Measurements from ENCODE around the gene SLC22A23. TPM values are rescaled to one million over a fixed set of nuclear protein-coding genes. Genes with fewer than 3 reads are reported as not detected.
A peak's percentile ranks its signal among the peaks of the same experiment; 100 is the strongest.

The SLC22A23 gene
- total and polyA plus RNA-seq, 2 experiments from 2014 or later, result 6.1 to 38.3 TPM

DNA sequence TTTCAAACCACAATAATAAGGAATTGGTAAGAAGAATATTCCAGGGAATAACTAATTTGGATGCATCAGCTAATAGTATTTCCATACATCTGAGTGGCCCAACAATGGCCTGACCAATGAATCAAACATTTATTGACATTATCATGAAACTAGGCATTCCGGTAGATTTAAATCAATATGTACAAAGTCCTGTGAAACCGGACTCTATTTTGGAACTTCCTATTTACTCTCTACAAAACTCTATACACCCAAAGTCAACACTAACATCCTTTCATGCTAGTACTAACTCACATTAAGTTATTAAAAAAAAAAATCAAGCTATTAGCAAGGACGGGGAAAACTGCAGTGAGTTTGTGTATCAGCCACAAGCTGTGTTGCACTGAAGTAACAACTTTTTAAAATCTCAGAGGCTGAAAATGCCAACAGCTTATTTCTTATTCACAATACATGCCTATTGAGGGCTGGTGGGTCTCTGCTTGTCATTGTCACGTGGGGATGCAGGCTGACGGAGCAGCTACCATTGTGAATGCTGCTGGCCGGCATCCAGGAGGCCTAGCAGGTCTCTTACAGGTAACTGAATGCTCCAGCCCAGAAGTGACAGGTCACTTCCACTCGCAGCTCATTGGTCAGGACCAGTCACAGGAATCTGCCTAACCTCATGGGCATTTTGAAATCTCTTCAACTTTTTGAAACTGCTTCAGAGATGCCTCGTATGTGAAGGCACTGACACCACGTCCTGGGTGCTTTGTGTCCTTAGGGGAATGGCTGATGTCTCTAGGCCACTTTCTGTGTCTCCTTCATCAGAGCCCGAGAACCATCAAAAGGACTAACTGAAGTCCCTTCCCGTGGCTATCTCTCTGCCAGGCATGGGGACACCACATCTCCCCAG is 76.3 kb downstream of the SLC22A23 start:
- Histone ChIP-seq H3K9me2 (ENCODE audit: insufficient read depth) (no peaks in the 10 kb centered on the region), H3F3A (replicated peaks; ENCODE audit: low read depth) (no peaks in the 10 kb centered on the region), H4K20me1 (replicated peaks; ENCODE audit: insufficient read depth) (peaks cover 14% of the 10 kb centered on the region), H3K79me2 (replicated peaks; ENCODE audit: insufficient read depth) (peaks cover 69% of the 10 kb centered on the region), H2AFZ (no peak overlapping the region), H3K27ac (ENCODE audit: low read depth) (no peak overlapping the region), H3K4me3 (no peak overlapping the region), H3K4me1 (ENCODE audit: insufficient read depth) (peaks cover 21% of the 10 kb centered on the region; the same call in 1 of the 2 replicates), H3K4me2 (no peak overlapping the region), H3K36me3 (ENCODE audit: insufficient read depth) (no peaks in the 10 kb centered on the region), H3K27me3 (ENCODE audit: insufficient read depth) (no peaks in the 10 kb centered on the region)
- DNase-seq (ENCODE audit: low spot score), result no peak
- ATAC-seq, result peak; percentile 23; the same call in 1 of the 3 replicates
- H3K9me3 Mint-ChIP-seq, result no peaks in the 10 kb centered on the region
- H3K36me3 Mint-ChIP-seq (ENCODE audit: low read depth), result no peaks in the 10 kb centered on the region; the same call in 1 of the 3 replicates
- H3K4me3 Mint-ChIP-seq, result no peak overlapping the region
- H3K4me1 Mint-ChIP-seq, result peaks cover 61% of the 10 kb centered on the region
- H3K27ac Mint-ChIP-seq, result no peak overlapping the region
- peaks cover 7% of the 10 kb centered on the region for H3K27me3 Mint-ChIP-seq (ENCODE audit: insufficient read depth, low read depth, poor library complexity)
- TF ChIP-seq CREB1 (CRISPR knock-in tag; IDR thresholded peaks at IDR 0.05; ENCODE audit: low read depth) (no peak), JUNB (IDR thresholded peaks at IDR 0.05; ENCODE audit: unreplicated experiment) (no peak), ZNF114 (CRISPR knock-in tag; IDR thresholded peaks at IDR 0.05) (no peak), NANOG (IDR thresholded peaks at IDR 0.05; ENCODE audit: borderline replicate concordance) (no peak), EZH2phosphoT487 (IDR thresholded peaks at IDR 0.05; ENCODE audit: unreplicated experiment) (no peak), STAT1 (IDR thresholded peaks at IDR 0.05; ENCODE audit: unreplicated experiment) (no peak), POLR2AphosphoS5 (IDR thresholded peaks at IDR 0.05; ENCODE audit: low read depth) (no peak), EZH2 (IDR thresholded peaks at IDR 0.05; ENCODE audit: low read depth, unreplicated experiment) (no peak), ZNF331 (CRISPR knock-in tag; IDR thresholded peaks at IDR 0.05; ENCODE audit: low read depth) (no peak)
- TF ChIP-seq, protein P1, sequence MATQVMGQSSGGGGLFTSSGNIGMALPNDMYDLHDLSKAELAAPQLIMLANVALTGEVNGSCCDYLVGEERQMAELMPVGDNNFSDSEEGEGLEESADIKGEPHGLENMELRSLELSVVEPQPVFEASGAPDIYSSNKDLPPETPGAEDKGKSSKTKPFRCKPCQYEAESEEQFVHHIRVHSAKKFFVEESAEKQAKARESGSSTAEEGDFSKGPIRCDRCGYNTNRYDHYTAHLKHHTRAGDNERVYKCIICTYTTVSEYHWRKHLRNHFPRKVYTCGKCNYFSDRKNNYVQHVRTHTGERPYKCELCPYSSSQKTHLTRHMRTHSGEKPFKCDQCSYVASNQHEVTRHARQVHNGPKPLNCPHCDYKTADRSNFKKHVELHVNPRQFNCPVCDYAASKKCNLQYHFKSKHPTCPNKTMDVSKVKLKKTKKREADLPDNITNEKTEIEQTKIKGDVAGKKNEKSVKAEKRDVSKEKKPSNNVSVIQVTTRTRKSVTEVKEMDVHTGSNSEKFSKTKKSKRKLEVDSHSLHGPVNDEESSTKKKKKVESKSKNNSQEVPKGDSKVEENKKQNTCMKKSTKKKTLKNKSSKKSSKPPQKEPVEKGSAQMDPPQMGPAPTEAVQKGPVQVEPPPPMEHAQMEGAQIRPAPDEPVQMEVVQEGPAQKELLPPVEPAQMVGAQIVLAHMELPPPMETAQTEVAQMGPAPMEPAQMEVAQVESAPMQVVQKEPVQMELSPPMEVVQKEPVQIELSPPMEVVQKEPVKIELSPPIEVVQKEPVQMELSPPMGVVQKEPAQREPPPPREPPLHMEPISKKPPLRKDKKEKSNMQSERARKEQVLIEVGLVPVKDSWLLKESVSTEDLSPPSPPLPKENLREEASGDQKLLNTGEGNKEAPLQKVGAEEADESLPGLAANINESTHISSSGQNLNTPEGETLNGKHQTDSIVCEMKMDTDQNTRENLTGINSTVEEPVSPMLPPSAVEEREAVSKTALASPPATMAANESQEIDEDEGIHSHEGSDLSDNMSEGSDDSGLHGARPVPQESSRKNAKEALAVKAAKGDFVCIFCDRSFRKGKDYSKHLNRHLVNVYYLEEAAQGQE (IDR thresholded peaks at IDR 0.05; ENCODE audit: unreplicated experiment), result no peak
- TF ChIP-seq, protein P2, sequence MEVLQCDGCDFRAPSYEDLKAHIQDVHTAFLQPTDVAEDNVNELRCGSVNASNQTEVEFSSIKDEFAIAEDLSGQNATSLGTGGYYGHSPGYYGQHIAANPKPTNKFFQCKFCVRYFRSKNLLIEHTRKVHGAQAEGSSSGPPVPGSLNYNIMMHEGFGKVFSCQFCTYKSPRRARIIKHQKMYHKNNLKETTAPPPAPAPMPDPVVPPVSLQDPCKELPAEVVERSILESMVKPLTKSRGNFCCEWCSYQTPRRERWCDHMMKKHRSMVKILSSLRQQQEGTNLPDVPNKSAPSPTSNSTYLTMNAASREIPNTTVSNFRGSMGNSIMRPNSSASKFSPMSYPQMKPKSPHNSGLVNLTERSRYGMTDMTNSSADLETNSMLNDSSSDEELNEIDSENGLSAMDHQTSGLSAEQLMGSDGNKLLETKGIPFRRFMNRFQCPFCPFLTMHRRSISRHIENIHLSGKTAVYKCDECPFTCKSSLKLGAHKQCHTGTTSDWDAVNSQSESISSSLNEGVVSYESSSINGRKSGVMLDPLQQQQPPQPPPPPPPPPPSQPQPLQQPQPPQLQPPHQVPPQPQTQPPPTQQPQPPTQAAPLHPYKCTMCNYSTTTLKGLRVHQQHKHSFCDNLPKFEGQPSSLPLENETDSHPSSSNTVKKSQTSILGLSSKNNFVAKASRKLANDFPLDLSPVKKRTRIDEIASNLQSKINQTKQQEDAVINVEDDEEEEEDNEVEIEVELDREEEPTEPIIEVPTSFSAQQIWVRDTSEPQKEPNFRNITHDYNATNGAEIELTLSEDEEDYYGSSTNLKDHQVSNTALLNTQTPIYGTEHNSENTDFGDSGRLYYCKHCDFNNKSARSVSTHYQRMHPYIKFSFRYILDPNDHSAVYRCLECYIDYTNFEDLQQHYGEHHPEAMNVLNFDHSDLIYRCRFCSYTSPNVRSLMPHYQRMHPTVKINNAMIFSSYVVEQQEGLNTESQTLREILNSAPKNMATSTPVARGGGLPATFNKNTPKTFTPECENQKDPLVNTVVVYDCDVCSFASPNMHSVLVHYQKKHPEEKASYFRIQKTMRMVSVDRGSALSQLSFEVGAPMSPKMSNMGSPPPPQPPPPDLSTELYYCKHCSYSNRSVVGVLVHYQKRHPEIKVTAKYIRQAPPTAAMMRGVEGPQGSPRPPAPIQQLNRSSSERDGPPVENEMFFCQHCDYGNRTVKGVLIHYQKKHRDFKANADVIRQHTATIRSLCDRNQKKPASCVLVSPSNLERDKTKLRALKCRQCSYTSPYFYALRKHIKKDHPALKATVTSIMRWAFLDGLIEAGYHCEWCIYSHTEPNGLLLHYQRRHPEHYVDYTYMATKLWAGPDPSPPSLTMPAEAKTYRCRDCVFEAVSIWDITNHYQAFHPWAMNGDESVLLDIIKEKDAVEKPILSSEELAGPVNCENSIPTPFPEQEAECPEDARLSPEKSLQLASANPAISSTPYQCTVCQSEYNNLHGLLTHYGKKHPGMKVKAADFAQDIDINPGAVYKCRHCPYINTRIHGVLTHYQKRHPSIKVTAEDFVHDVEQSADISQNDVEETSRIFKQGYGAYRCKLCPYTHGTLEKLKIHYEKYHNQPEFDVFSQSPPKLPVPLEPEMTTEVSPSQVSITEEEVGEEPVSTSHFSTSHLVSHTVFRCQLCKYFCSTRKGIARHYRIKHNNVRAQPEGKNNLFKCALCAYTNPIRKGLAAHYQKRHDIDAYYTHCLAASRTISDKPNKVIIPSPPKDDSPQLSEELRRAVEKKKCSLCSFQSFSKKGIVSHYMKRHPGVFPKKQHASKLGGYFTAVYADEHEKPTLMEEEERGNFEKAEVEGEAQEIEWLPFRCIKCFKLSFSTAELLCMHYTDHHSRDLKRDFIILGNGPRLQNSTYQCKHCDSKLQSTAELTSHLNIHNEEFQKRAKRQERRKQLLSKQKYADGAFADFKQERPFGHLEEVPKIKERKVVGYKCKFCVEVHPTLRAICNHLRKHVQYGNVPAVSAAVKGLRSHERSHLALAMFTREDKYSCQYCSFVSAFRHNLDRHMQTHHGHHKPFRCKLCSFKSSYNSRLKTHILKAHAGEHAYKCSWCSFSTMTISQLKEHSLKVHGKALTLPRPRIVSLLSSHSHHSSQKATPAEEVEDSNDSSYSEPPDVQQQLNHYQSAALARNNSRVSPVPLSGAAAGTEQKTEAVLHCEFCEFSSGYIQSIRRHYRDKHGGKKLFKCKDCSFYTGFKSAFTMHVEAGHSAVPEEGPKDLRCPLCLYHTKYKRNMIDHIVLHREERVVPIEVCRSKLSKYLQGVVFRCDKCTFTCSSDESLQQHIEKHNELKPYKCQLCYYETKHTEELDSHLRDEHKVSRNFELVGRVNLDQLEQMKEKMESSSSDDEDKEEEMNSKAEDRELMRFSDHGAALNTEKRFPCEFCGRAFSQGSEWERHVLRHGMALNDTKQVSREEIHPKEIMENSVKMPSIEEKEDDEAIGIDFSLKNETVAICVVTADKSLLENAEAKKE (CRISPR knock-in tag; IDR thresholded peaks at IDR 0.05), result no peak
- TF ChIP-seq, protein P3, sequence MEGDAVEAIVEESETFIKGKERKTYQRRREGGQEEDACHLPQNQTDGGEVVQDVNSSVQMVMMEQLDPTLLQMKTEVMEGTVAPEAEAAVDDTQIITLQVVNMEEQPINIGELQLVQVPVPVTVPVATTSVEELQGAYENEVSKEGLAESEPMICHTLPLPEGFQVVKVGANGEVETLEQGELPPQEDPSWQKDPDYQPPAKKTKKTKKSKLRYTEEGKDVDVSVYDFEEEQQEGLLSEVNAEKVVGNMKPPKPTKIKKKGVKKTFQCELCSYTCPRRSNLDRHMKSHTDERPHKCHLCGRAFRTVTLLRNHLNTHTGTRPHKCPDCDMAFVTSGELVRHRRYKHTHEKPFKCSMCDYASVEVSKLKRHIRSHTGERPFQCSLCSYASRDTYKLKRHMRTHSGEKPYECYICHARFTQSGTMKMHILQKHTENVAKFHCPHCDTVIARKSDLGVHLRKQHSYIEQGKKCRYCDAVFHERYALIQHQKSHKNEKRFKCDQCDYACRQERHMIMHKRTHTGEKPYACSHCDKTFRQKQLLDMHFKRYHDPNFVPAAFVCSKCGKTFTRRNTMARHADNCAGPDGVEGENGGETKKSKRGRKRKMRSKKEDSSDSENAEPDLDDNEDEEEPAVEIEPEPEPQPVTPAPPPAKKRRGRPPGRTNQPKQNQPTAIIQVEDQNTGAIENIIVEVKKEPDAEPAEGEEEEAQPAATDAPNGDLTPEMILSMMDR (conservative IDR thresholded peaks at IDR 0.05; ENCODE audit: low read depth in 2 of 2), result no peak
- TF ChIP-seq, protein P4, sequence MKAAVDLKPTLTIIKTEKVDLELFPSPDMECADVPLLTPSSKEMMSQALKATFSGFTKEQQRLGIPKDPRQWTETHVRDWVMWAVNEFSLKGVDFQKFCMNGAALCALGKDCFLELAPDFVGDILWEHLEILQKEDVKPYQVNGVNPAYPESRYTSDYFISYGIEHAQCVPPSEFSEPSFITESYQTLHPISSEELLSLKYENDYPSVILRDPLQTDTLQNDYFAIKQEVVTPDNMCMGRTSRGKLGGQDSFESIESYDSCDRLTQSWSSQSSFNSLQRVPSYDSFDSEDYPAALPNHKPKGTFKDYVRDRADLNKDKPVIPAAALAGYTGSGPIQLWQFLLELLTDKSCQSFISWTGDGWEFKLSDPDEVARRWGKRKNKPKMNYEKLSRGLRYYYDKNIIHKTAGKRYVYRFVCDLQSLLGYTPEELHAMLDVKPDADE (IDR thresholded peaks at IDR 0.05), result no peak
